ENCODE results near the gene INSL3.

Gene INSL3

GRCh38 chr19:17843292-17843827 lies 22.0 kb upstream of the INSL3 start:
- H4K20me1 ChIP-seq (ENCODE audit: insufficient read depth, low read length), result no peaks in the 10 kb centered on the region
- no peak overlapping the region for H3K4me3 ChIP-seq (ENCODE audit: low read length)
- no peak overlapping the region for H3K4me2 ChIP-seq (ENCODE audit: low read depth, low read length)
- no peak overlapping the region for H3K27ac ChIP-seq (ENCODE audit: low read length)
- no peak overlapping the region for H2AFZ ChIP-seq (ENCODE audit: low read length)
- no peak overlapping the region for H3K9ac ChIP-seq (ENCODE audit: low read length)
- no peaks in the 10 kb centered on the region for H3K27me3 ChIP-seq (replicated peaks; ENCODE audit: insufficient read depth, low read length)
- H3K36me3 ChIP-seq (replicated peaks; ENCODE audit: insufficient read depth, low read length), result no peaks in the 10 kb centered on the region
- H3F3A ChIP-seq (ENCODE audit: insufficient read depth, low read length), result 0 out of 2 replicates have a peak, but pooled peaks cover 6% of the 10 kb centered on the region
- H3K79me2 ChIP-seq (ENCODE audit: low read length), result no peaks in the 10 kb centered on the region
- peaks cover 5% of the 10 kb centered on the region for H3K4me1 ChIP-seq (ENCODE audit: low read length)
- TF ChIP-seq EZH2phosphoT487 (IDR thresholded peaks at IDR 0.05; ENCODE audit: low read length) (no peak), EZH2 (optimal IDR thresholded peaks at IDR 0.05; ENCODE audit: low read depth, low read length) (no peak)
- TF ChIP-seq, protein P1, sequence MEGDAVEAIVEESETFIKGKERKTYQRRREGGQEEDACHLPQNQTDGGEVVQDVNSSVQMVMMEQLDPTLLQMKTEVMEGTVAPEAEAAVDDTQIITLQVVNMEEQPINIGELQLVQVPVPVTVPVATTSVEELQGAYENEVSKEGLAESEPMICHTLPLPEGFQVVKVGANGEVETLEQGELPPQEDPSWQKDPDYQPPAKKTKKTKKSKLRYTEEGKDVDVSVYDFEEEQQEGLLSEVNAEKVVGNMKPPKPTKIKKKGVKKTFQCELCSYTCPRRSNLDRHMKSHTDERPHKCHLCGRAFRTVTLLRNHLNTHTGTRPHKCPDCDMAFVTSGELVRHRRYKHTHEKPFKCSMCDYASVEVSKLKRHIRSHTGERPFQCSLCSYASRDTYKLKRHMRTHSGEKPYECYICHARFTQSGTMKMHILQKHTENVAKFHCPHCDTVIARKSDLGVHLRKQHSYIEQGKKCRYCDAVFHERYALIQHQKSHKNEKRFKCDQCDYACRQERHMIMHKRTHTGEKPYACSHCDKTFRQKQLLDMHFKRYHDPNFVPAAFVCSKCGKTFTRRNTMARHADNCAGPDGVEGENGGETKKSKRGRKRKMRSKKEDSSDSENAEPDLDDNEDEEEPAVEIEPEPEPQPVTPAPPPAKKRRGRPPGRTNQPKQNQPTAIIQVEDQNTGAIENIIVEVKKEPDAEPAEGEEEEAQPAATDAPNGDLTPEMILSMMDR (IDR thresholded peaks at IDR 0.05; ENCODE audit: low read length), result no peak
- no peaks in the 10 kb centered on the region for H3K9me3 ChIP-seq (replicated peaks; ENCODE audit: insufficient read depth, low read length)
- DNase-seq, result no peak
- H3K9me2 ChIP-seq (replicated peaks; ENCODE audit: insufficient read depth, low read length), result no peaks in the 10 kb centered on the region

DNA sequence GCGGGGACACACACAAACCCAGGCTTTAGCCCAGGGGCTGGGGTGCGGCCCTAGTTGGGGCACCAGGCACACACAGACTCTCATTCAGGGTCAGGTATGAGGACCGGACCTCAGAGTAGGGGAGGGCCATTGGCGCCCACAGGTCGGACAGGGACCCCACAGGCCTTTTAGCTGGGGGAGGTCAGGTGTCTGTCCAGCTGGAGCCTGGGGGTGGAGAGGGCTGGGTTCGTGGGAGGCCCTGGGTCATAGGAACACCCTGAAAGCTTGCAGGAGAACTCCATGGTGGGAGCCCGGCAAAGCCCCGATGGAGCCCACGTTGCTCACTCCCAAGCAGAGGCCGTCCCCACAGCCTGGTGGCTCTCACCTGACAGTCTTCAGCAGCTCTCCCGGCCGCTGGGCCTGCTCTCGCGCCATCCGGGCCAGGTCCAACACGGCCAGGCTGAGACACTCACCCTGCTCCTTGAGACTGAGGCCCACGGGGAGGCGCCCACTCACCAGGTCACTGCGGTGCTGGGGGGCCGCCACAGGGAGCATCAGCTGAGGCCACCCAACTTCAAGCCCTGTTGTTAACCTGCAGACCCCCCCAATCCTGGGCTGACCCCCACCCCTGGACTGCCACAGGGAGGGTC lies 21.5 kb upstream of the INSL3 start:
- TF ChIP-seq, protein P1 (IDR thresholded peaks at IDR 0.05; ENCODE audit: low read length), result no peak
- no peak for TF ChIP-seq EZH2phosphoT487 (IDR thresholded peaks at IDR 0.05; ENCODE audit: low read length)
- no peak for TF ChIP-seq EZH2 (optimal IDR thresholded peaks at IDR 0.05; ENCODE audit: low read depth, low read length)
- Histone ChIP-seq H3K4me1 (ENCODE audit: low read length) (peaks cover under 1% of the 10 kb centered on the region; the same call in 1 of the 2 replicates), H3K79me2 (ENCODE audit: low read length) (no peaks in the 10 kb centered on the region), H3K9me2 (replicated peaks; ENCODE audit: insufficient read depth, low read length) (no peaks in the 10 kb centered on the region), H4K20me1 (ENCODE audit: insufficient read depth, low read length) (no peaks in the 10 kb centered on the region), H3F3A (ENCODE audit: insufficient read depth, low read length) (0 out of 2 replicates have a peak, but pooled peaks cover 1% of the 10 kb centered on the region), H3K4me3 (ENCODE audit: low read length) (no peak overlapping the region), H3K27ac (ENCODE audit: low read length) (no peak overlapping the region), H3K9ac (ENCODE audit: low read length) (no peak overlapping the region), H3K4me2 (ENCODE audit: low read depth, low read length) (no peak overlapping the region), H3K36me3 (replicated peaks; ENCODE audit: insufficient read depth, low read length) (no peaks in the 10 kb centered on the region), H3K27me3 (replicated peaks; ENCODE audit: insufficient read depth, low read length) (no peaks in the 10 kb centered on the region), H2AFZ (ENCODE audit: low read length) (no peak overlapping the region), H3K9me3 (replicated peaks; ENCODE audit: insufficient read depth, low read length) (no peaks in the 10 kb centered on the region)
- no peak for DNase-seq

GRCh38 chr19:17841810-17842662 lies 20.7 kb upstream of the INSL3 start:
- Histone ChIP-seq H3K27me3 (replicated peaks; ENCODE audit: insufficient read depth, low read length) (no peaks in the 10 kb centered on the region), H3K4me3 (ENCODE audit: low read length) (no peak overlapping the region), H3K4me2 (ENCODE audit: low read depth, low read length) (no peak overlapping the region), H3K36me3 (replicated peaks; ENCODE audit: insufficient read depth, low read length) (no peaks in the 10 kb centered on the region), H3K27ac (ENCODE audit: low read length) (no peak overlapping the region), H3K4me1 (ENCODE audit: low read length) (no peaks in the 10 kb centered on the region), H2AFZ (ENCODE audit: low read length) (no peak overlapping the region), H3K9me3 (replicated peaks; ENCODE audit: insufficient read depth, low read length) (no peaks in the 10 kb centered on the region), H4K20me1 (ENCODE audit: insufficient read depth, low read length) (no peaks in the 10 kb centered on the region), H3K79me2 (ENCODE audit: low read length) (no peaks in the 10 kb centered on the region), H3K9me2 (replicated peaks; ENCODE audit: insufficient read depth, low read length) (no peaks in the 10 kb centered on the region), H3K9ac (ENCODE audit: low read length) (no peak overlapping the region), H3F3A (ENCODE audit: insufficient read depth, low read length) (no peaks in the 10 kb centered on the region)
- no peak for DNase-seq
- TF ChIP-seq EZH2phosphoT487 (IDR thresholded peaks at IDR 0.05; ENCODE audit: low read length) (no peak), EZH2 (optimal IDR thresholded peaks at IDR 0.05; ENCODE audit: low read depth, low read length) (no peak)
- TF ChIP-seq, protein P1 (IDR thresholded peaks at IDR 0.05; ENCODE audit: low read length), result no peak
